NCI-H748 (cell line): Measurements from ENCODE around the gene PHOX2B.
"Not testable (repeated sequence)": the region's sequence is repeated elsewhere in the genome, so short reads cannot be mapped to it uniquely, and the experiment has no call there.

Experiments used
- DNase-seq: peaks from one replicate; lab custom pipeline; 2025; ENCODE audit not compliant: unreplicated experiment; lab: John Stamatoyannopoulos, UW

The PHOX2B gene

GRCh38 chr4:41748074-41748570 is 403 bp downstream of the PHOX2B start:
- peak; percentile 13 for DNase-seq

- DNase-seq = no peak
Observed at GRCh38 chr4:41747230-41748055, 1.1 kb downstream of the PHOX2B start.

GRCh38 chr4:41746440-41747229 is 1.9 kb downstream of the PHOX2B start:
- DNase-seq = no peak

GRCh38 chr4:41746025-41746439 is 2.5 kb downstream of the PHOX2B start:
- DNase-seq = no peak

GRCh38 chr4:41745292-41746024 is 3.1 kb downstream of the PHOX2B start:
- DNase-seq = peak; percentile 9

GRCh38 chr4:41744572-41745291 is 3.8 kb downstream of the PHOX2B start:
- DNase-seq = no peak

GRCh38 chr4:41741354-41741753 is 7.2 kb downstream of the PHOX2B start:
- DNase-seq = no peak

GRCh38 chr4:41737491-41737890 is 11.0 kb downstream of the PHOX2B start:
- not testable (repeated sequence) for DNase-seq

- no peak for DNase-seq
Observed at GRCh38 chr4:41734371-41734770, 14.2 kb downstream of the PHOX2B start.

- DNase-seq = no peak
Observed at GRCh38 chr4:41731569-41732126, 16.9 kb downstream of the PHOX2B start.

GRCh38 chr4:41728573-41728913 is 20.0 kb downstream of the PHOX2B start:
- DNase-seq = no peak

- no peak for DNase-seq
Observed at GRCh38 chr4:41727861-41728572, 20.5 kb downstream of the PHOX2B start.

- peak; percentile 8 for DNase-seq
Observed at GRCh38 chr4:41725254-41725653, 23.3 kb downstream of the PHOX2B start.

- DNase-seq = no peak
Observed at GRCh38 chr4:41723286-41723685, 25.2 kb downstream of the PHOX2B start.

- no peak for DNase-seq
Observed at GRCh38 chr4:41722181-41722580, 26.3 kb downstream of the PHOX2B start.

GRCh38 chr4:41719417-41719816 is 29.1 kb downstream of the PHOX2B start:
- DNase-seq = no peak

- DNase-seq = no peak
Observed at GRCh38 chr4:41718907-41719306, 29.6 kb downstream of the PHOX2B start.

GRCh38 chr4:41715155-41715554 is 33.4 kb downstream of the PHOX2B start:
- no peak for DNase-seq

- no peak for DNase-seq
Observed at GRCh38 chr4:41714364-41715000, 34.0 kb downstream of the PHOX2B start.
